NCI-H2171 treated with DMSO at 0.1 percent for 48 hours (cell line): ENCODE data around the gene EN2.

ENCODE experiments used
- DNase-seq: peaks from one replicate; lab custom pipeline; 2025; lab: John Stamatoyannopoulos, UW

EN2 gene

DNA sequence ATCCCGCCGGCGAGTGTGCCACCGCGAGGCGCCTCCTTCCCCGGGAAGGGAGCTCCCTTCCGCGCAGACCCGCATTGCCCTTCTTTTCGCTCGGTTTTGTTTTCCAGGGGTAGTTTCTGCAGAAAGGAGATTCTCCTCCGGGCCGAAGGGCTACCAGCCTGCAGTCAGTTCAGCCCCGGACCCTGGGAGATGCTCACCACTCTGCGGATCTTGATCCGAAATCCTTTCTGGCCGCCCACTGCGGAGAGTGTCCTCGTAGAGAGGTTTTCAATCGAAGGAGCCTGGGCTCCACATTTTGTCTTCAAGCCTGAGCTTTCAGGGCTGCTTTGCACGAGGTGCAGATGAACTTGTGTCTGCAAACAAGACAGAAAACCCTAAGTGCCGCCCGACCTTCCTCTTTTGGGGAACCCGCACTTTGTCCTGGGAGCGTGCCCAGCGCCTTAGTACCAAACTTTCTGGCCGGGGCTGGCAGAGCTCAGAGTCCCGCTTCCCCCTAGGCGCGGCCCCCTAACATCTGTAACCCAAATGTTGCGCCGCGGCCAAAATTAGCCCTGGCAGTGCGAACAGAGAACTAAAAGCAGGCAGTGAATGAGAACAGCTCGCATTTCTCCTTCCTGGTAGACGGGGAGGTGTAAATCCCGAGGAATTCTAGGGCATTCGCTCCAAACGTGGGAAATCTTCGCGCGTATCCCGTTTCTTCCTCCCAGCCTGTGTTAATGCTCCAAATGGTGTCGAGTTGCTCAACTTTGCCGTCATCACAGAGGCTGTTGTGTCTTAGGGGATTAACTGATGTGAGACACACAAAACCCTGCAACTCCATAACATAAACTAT lies 6.7 kb upstream of the EN2 start:
- no peak for DNase-seq

DNA sequence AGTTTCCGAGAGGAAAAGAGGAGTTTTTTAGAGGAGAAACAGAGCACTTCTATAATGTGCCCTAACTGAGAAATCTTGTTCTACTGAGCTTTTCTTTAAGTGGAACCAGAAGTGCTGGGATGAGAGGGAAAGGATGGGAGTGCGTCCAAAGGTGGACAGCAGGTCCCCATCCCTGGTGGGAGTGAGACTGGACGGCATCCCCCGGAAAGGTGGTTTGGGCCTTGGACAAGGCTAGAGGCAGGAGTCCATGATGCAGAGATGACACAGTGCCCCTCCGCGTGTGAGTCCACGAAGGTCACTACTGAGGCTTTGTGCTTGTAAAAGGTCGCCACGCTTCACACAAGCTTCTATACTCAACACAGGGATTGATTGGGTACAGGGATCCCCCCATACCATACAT lies 6.1 kb upstream of the EN2 start:
- no peak for DNase-seq

DNA sequence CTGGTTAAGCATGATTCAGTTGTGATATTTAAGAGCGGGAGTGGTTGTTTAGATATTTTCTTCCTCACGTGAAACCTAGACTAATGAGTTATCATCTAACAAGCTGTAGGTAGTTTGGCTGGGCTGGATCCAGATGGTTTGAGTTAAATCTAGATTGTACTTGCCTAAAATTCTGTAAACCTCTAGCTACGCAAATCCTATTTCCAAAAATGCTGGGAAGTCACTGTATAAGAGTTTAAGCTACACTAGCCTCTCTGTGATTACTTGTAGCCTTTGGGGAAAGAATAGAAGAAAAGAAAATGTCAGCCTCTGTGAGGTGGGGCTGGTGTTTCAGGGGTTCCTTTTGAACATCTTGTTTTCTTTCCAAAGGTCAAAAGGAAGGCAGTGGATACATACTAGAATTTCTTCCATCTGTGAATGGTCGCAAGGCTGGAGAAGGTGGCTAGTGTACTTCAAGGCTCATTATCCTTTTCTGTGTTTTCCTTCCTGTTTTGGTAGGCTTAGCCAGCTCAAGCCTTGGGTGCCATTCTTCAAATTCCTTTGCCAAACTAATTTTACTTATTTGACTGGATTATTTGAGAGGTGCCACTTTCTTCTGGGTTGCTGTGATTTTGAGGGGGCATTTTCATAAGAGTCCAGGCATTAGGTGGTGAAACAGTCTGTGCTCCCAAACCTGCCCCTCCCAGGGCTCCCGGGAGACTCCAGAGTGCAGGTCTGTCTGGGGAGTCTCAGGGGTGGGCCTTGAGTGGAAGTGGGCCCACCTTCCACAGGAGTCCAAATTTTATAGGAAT lies 5.2 kb upstream of the EN2 start:
- no peak for DNase-seq

DNA sequence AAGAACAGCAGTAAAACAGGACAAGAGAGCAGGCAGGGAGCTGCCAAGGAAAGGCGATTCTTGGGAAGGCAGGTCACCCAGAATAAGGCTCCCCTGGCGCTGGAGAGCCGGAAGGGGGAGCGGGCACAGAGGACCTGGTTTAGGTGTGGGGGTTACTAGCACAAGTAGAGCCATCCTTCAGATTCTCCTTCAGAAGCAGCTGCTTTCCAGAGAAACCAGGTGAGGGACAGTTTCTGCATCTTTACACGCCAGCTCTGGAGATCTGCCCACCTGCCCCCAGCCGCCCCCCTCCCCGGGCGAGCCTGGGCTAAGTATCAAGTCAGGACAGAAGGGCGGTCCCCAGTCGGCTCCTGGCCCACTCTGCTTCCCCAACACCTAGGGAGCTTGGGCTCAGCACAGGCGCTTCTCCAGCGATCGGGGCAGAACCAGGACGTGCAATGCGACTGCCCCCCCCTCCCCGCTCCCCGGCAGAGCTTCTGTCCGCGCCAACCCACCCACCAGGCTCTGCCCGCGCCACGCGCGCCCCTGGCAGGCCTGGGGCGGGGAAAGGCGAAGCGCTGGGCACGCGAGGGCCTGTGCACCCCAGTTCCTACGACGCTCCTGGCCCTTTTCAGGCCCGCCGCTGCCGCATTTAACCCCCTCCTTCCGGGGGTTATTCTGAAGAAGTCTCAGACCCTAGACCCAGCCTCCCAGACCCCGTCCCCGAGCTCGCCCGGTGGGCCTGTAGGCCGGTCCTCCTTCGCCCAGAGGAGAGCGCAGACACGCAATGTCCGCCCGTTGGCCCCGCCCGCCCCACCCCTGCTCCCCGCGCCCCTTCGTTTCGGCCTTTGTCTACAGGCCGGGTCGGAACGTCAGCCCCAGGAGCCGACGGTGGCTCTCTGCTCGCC lies 4.4 kb upstream of the EN2 start:
- DNase-seq, result no peak

DNA sequence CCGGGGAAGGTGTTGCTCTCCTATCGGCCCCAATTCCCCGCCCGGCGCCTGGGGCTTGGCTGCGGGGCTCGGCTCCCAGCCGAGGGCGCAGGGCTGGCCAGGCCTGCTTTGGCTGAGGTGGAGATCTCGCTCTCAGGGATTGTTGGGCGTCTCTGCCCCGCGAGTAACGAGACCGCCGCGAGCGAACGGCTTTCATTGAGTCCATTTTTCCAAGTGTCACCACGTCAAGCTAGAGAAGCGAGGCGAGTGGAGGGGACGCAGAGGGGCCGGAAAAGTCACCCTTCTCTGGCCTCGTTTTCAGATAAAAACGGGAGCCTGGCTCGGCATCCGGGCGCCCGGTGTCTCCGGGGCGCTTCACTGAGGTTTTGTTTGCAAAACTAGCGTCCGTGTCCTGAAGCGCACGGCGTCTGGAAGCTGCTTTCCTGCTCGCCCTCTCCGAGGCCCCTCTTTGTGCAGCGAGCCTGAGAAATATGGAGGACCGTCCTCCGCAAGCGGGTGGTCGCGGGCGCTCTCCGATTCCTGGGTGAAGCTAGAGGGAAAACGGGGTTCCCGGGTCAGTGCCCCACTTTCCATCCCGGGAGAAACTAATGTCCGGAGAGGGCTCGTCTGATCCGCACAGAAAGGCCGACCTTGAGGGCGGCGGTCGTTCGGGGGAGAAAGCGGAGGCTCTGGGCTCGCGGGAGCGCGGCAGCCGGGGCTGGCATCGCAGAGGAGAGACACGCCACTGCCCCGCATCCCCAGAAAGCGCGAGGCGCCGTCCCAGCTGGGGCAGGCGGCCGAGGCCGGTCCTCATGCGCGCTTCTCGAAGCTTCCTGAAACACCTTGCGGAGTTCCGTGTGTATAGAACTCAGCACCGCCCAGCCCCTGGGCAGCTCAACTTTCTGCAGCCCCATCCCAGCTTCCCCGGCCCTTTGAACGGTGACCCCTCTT lies 3.5 kb upstream of the EN2 start:
- DNase-seq, result no peak

DNA sequence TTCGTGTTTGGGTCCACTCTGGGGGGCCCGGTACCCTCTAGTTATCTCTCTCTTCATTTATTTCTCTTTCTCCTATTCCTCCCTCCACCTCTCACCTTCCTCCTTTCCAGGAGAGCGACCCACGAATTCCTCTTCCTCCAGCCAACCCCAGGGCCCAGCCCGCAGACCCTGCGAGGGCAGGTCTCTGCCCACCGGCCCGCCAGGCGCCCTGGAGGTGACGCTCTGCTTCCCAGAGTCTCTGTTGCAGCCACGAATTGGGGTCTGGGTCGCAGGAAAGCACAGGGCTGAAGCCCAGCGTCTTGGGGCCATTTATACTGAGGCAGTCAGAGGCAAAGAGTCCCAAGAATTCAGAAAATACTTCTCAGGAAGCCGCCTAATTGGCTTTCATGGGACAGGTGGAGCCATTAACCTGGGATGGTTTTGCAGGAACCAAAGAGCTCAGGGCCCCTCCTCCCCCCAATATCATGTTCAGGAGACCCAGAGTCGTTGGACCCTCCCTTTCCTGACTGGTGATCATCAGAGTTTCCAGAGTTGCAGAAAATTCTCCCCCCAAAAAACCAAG lies 2.7 kb upstream of the EN2 start:
- no peak for DNase-seq

DNA sequence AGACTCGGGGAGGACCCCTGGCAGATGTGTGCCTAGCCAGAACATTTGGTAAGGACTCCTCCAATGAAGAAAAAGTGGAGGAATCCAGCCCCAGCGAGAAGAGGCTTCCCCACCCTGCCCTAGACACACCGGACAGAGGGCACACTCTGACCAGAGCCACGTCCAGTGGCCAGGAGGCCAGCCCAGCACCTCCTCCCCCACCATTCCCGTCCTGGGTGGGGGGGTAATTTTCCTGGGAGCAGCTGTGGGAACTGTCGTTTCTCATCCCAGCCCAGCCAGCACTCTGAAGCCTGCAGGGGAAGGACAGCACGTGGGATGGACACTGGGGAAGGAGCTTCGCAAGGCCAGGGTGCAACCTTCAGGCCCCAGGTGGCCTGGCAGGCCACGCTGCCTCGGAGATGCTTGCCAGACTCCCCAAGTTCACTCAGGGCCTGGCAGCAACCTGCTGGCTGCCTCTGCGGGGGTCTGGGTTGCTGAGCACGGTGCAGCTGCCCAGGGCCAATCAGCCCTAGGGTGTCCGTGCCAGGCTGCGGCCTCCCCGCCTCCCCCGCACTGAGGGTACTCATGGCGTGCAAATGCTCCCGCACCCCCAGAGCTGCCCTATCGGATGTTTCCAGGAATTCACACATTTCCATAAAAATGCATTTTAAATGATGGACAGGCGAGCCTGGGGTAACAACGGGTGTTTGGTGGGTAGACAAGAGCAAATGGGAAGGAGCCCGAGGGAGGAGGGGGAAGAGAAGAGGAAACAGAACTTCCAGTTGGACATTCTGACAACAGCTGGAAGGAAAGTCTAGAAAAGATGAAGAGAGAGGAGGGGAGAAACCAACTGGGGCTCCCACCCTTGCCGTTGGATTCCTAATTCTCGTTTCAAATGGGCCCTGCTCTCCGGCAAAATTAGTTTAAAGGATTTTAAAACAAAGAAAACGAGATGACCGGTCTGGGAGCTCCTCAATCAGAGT lies 1.9 kb upstream of the EN2 start:
- no peak for DNase-seq

DNA sequence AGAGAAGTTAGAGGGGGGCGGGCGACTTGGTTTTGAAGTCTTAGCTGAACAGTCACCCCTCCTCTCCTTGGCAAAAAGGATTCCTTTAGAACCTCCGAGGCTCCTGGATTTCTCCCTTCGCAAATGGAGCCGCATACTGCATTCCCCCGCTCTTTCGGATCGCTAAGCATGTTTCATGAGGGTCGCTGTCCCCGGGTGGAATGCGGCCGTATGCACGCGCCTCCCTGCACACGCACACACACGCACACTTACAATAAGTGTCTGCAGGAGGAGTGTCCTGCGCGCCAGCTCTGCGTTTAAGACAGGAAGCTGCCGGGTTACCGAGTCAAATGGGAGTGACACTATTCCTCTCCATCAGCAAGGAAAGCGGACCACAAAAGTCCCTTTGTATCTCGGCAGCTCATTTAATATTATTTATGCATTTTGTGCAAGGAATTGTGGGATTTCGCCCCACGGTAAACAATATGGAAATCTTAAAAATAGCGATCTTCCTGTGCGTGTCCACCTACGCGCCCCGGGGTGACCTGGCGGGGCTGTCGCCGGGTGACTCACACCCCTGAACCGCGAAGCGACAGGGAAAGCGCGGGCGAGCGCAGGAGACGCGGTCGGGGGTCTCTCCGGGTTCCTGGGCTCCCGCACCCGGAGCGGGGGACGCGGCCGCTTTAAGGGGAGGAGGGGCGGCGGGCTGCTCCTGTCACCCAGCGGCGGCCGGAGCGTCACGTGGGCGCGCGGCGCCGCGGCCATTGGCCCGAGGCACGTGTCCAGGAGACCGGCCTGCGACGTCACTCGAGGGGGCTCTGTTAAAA lies 988 bp upstream of the EN2 start:
- no peak for DNase-seq

DNA sequence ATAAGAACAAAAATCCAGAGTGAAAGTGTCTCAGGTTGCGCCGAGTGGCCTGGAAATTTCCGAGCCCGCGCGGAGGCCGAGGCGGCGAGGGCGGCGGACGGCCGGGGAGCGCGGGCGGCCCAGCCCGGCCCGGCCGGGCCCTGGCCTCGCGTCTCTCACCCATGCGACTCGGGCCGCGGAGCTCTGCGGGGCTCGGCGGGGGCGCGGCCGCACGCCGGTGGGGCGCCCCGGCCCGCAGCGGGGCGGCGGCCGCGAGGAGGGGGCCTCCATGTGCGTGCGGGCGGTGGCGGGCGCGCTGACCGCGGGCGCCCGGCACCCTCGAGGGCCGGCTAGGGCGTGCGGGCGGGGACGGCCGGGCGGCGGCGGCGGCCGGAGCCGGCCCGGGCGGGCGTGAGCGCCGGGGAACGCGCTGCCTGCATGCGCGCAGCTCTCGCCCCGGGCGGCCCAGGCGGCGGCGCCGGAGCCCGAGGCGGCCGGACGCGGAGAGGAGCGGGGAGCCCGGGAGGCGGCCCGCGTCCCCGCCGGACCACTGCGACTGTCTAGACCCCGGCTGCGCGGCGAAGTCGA lies 302 bp upstream of the EN2 start:
- DNase-seq, result no peak

DNA sequence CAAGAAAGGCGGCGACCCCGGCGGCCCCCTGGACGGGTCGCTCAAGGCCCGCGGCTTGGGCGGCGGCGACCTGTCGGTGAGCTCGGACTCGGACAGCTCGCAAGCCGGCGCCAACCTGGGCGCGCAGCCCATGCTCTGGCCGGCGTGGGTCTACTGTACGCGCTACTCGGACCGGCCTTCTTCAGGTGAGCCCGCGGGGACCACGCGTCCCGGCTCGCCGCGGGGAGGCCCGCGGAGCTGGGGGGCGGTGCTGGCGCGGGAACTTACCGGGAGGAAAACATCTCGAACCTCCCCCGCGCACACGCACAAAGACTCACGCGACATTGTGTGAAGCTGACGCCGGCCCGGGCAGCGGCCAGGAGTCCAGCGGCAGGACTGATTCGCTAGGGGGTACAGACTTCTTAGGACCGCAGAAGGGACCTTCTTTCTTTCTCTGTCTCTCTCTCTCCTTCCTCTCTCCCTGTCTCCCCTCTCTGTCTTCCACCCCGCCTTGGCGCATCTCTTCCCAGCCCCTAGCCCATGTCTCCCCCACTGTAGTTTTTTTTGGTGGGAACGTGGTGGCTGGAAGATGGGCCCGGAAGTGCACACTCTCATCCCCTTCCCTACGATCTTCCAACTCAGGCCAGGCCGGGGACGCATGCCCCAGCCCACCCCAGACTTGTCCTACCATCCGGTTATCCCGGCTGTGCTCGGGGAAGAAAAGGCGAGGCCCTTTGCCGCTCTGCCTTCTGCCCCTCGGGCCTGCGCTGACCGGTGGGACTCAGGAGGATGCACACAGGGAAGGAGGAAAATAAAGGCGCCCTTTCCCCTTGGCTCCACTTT lies 1.2 kb downstream of the EN2 start:
- DNase-seq, result no peak

DNA sequence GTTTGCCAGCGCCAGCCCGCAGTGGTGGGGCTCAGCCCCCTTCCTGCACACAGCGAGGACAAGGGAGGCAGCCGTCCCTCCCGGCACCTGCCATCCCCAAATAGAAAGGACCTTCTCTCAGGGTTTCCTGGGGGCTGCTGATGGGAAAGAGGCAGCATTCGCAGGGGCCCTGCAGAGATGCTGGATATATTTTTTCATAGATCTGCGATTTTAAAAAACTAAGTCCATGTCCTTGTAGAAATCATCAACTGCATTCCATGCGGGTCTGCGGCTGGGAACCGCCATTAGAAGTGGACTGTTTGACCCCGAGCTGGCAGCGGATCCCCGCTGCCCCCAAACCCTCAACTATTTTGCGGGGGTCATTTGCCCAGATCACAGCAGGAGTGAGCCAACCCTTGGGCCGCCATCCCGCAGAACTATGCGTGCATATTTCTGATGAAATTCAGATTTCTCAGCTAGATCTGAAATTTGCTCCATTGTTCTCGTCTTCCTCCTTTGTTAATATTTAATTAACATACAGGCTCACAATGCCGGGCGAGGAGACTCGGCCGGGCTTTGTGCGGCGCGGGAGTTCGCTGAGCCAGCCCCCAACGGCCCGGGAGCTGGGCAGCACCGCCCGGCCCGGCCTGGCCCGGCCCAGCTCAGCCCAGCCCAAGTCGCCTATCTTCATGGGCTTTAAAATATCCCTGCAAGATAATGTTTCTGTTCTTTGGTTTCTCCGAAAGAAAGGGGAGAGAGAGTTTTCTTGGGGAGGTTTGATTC lies 2.0 kb downstream of the EN2 start:
- DNase-seq, result no peak

DNA sequence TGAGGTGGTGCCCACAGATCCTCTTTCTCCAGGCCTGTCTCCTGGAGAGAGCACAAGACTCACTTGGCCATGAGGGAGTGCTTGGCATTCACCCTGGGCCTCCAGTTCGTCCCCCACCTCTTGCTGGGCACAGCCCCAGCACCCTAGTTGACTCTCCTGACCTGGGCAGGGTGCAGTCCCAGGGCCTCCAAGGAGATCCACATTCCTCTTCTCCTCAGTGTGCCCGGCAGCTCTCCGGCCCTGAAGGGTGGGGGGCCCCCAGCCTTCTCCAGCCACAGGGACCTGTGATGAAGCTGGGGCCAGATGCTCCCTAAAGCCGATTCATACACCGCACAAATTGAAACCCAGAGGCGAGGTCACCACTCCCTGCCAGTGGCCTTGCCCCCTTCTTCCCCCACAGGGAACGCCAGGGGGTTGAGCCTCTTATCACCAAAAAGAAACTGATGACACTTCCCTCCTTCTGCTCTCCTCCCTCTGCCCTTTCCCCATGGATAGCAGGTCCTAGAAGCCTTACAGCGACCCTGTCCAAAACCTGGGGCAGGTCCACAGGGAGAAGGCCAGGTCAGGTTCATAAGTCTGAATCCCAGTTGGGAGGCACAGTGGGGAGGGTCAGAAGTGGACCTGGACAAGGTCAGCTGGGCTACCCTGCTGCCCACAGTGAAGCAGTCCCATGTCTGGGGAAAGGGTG lies 3.1 kb downstream of the EN2 start:
- no peak for DNase-seq

DNA sequence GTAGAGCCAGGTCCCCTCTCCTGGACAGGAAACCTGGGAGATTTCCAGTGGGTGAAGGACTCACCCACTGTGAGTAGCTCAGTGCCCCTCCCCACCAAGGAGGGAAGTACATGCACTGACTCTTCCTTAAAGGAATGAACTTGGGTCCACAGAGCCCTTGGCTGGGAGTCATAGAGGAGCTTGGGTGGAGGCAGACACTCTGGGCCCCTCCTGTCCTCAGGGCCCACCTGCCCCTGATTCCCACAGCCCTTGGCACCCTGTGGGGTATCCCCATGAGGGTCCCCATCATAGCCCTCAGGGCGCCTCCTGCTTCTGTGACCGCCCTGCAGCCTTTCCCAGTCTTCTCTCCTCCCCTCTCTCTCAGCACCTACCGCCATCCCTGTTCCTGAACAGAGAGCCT lies 3.7 kb downstream of the EN2 start:
- no peak for DNase-seq

DNA sequence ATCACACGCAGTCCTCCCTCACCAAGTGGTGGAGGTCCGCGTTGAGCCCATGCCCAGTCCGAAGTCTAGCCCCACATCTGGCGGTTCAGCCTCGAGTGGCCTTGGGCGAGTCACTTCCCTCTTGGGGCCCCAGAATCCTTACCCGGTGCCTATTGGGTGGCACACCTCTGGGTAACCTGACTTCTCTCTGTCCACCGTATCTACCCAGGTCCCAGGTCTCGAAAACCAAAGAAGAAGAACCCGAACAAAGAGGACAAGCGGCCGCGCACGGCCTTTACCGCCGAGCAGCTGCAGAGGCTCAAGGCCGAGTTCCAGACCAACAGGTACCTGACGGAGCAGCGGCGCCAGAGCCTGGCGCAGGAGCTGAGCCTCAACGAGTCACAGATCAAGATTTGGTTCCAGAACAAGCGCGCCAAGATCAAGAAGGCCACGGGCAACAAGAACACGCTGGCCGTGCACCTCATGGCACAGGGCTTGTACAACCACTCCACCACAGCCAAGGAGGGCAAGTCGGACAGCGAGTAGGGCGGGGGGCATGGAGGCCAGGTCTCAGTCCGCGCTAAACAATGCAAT lies 4.3 kb downstream of the EN2 start:
- DNase-seq, result no peak

DNA sequence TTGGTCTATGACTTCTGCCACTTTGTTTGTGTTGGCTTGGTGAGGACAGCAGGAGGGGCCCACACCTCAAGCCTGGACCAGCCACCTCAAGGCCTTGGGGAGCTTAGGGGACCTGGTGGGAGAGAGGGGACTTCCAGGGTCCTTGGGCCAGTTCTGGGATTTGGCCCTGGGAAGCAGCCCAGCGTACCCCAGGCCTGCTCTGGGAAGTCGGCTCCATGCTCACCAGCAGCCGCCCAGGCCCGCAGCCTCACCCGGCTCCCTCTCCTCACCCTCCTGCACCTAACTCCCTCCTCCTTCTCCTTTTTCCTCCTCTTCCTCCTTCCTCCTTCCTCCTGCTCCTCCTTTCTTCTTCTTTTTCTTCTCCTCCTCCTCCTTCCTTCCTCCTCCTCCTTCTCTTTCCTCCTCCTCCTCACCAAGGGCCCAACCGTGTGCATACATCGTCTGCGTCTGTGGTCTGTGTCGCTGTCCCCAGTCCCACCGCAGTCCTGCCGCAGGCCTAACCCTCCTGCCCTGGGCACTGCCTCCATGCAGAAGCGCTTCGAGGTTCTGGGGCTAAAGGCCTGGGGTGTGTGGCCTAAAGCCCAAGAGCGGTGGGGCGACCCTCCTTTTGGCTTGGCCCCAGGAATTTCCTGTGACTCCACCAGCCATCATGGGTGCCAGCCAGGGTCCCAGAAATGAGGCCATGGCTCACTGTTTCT lies 5.3 kb downstream of the EN2 start:
- DNase-seq, result no peak
